Measurements from ENCODE around the gene AP1S1.

Gene AP1S1

GRCh38 chr7:101205901-101206664 is 51.8 kb downstream of the AP1S1 start:
- TF ChIP-seq, protein P1, sequence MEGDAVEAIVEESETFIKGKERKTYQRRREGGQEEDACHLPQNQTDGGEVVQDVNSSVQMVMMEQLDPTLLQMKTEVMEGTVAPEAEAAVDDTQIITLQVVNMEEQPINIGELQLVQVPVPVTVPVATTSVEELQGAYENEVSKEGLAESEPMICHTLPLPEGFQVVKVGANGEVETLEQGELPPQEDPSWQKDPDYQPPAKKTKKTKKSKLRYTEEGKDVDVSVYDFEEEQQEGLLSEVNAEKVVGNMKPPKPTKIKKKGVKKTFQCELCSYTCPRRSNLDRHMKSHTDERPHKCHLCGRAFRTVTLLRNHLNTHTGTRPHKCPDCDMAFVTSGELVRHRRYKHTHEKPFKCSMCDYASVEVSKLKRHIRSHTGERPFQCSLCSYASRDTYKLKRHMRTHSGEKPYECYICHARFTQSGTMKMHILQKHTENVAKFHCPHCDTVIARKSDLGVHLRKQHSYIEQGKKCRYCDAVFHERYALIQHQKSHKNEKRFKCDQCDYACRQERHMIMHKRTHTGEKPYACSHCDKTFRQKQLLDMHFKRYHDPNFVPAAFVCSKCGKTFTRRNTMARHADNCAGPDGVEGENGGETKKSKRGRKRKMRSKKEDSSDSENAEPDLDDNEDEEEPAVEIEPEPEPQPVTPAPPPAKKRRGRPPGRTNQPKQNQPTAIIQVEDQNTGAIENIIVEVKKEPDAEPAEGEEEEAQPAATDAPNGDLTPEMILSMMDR (IDR thresholded peaks at IDR 0.05): no peak
- no peak for DNase-seq
- no peak overlapping the region for H3K4me3 ChIP-seq
- no peak overlapping the region for H3K27ac ChIP-seq
- H3K4me1 ChIP-seq: peaks cover 0 to 11% (median 9%) of the 10 kb centered on the region in 4 donors
- intact Hi-C loops (cut with DNase I; ENCODE audit: low total_unique reads): no loop called here
- H3K27me3 ChIP-seq: peaks cover 0 to 26% of the 10 kb centered on the region in 2 donors
- H3K36me3 ChIP-seq: peaks cover 16 to 54% (median 48%) of the 10 kb centered on the region in 3 donors
- no peaks in the 10 kb centered on the region for H3K9me3 ChIP-seq

GRCh38 chr7:101206665-101207042 is 52.4 kb downstream of the AP1S1 start:
- DNase-seq: no peak
- TF ChIP-seq, protein P1 (IDR thresholded peaks at IDR 0.05): no peak
- no peak overlapping the region for H3K27ac ChIP-seq
- intact Hi-C loops (cut with DNase I; ENCODE audit: low total_unique reads): no loop called here
- no peak overlapping the region for H3K4me3 ChIP-seq
- no peaks in the 10 kb centered on the region for H3K9me3 ChIP-seq
- peaks cover 0 to 8% (median 7%) of the 10 kb centered on the region in 4 donors for H3K4me1 ChIP-seq
- peaks cover 0 to 21% of the 10 kb centered on the region in 2 donors for H3K27me3 ChIP-seq
- H3K36me3 ChIP-seq: peaks cover 16 to 59% (median 53%) of the 10 kb centered on the region in 3 donors

- Histone ChIP-seq H3K27me3 (peaks cover 0 to 12% of the 10 kb centered on the region in 2 donors), H3K9me3 (no peaks in the 10 kb centered on the region), H3K4me3 (no peak overlapping the region), H3K36me3 (peaks cover 22 to 67% (median 61%) of the 10 kb centered on the region in 3 donors), H3K4me1 (no peaks in the 10 kb centered on the region), H3K27ac (no peak overlapping the region)
- intact Hi-C loops (cut with DNase I; ENCODE audit: low total_unique reads): no loop called here
- TF ChIP-seq, protein P1 (IDR thresholded peaks at IDR 0.05): no peak
- DNase-seq: no peak
Observed at GRCh38 chr7:101207459-101207858, 53.2 kb downstream of the AP1S1 start.

DNA sequence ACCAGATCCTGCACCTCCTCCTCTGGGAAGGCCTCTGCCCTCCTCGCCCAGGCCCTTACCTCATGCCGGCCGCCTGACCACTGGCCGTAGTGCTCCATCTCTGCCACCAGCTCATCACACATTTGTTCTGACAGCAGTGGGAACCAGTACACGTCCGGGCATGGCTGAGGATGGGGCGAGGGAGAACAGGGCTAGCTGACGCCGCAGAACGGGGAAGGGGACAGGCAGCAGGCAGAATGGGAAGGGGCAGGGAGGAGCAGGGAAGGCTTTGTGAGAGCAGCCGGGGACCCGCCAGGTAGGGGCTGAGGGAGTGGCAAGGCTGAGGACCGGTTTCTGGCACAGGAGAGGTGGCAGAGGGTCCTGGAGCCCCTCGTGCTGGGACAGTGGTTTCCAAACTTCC is 54.5 kb downstream of the AP1S1 start:
- Histone ChIP-seq H3K4me3 (no peak overlapping the region), H3K4me1 (no peaks in the 10 kb centered on the region), H3K27ac (no peak overlapping the region), H3K9me3 (no peaks in the 10 kb centered on the region), H3K27me3 (no peaks in the 10 kb centered on the region), H3K36me3 (peaks cover 22 to 81% (median 68%) of the 10 kb centered on the region in 3 donors)
- intact Hi-C loops (cut with DNase I; ENCODE audit: low total_unique reads): no loop called here
- TF ChIP-seq, protein P1 (IDR thresholded peaks at IDR 0.05): no peak
- no peak for DNase-seq

GRCh38 chr7:101210143-101210542 is 55.9 kb downstream of the AP1S1 start:
- Histone ChIP-seq H3K4me1 (no peaks in the 10 kb centered on the region), H3K27ac (no peak overlapping the region), H3K36me3 (peaks cover 22 to 94% (median 79%) of the 10 kb centered on the region in 3 donors), H3K9me3 (no peaks in the 10 kb centered on the region), H3K4me3 (no peak overlapping the region), H3K27me3 (no peaks in the 10 kb centered on the region)
- DNase-seq: no peak
- intact Hi-C loops (cut with DNase I; ENCODE audit: low total_unique reads): no loop called here
- TF ChIP-seq, protein P1 (IDR thresholded peaks at IDR 0.05): no peak

Data from tibial artery (tissue), 4 donors.